OCI-LY7 (cell line): ENCODE measurements around the gene BEST2. TPM values are rescaled to one million over a fixed set of nuclear protein-coding genes. Genes with fewer than 3 reads are reported as not detected.

Experiments
- BruUV-seq: library from RNA; stranded (reverse); fragments of 400-500 nt; replicated peaks from 2 replicates; lab custom pipeline; 2021; lab: Mats Ljungman, UMichigan
- CTCF ChIA-PET: fragments of 300-600 bp; sonication (Branson Sonifier 250); formaldehyde crosslinking; loops from one replicate; lab custom pipeline; 2022; ENCODE audit warnings: antibody characterized with exemption; ENCODE audit not compliant: unreplicated experiment; lab: Charles Lee
- POLR2A ChIA-PET: fragments of 300-600 bp; sonication (Branson Sonifier 250); formaldehyde crosslinking; loops from one replicate; lab custom pipeline; 2022; ENCODE audit warnings: antibody characterized with exemption; lab: Charles Lee
- DNase-seq: peaks from one replicate; pipeline ENCODE4 v3.0.0-alpha.2; 2015; ENCODE audit warnings: low spot score
- H2AFZ ChIP-seq: fragments of 200-600 bp; sonication (generic), shearing (Covaris generic); 2 replicates; pipeline ENCODE4 v1.6.1; 2014; ENCODE audit warnings: mild to moderate bottlenecking, antibody characterized with exemption, low read length, moderate library complexity
- H3K27ac ChIP-seq: fragments of 200-600 bp; sonication (generic); 2 replicates; pipeline ENCODE4 v1.5.1; 2014; ENCODE audit warnings: mixed run types, low read depth, mild to moderate bottlenecking, moderate library complexity, low read length, inconsistent platforms; ENCODE audit not compliant: poor library complexity, severe bottlenecking
- H3K36me3 ChIP-seq: fragments of 200-600 bp; sonication (generic); 2 replicates; pipeline ENCODE4 v1.6.1; 2014; ENCODE audit warnings: mild to moderate bottlenecking, antibody characterized with exemption, low read length, moderate library complexity, mixed read lengths; ENCODE audit not compliant: insufficient read depth
- H3K4me1 ChIP-seq: fragments of 200-600 bp; sonication (generic); 2 replicates; pipeline ENCODE4 v1.5.1; 2014; ENCODE audit warnings: mild to moderate bottlenecking, low read length; ENCODE audit not compliant: insufficient read depth, poor library complexity, severe bottlenecking
- H3K4me2 ChIP-seq: fragments of 200-600 bp; sonication (generic); 2 replicates; pipeline ENCODE4 v1.6.1; 2014; ENCODE audit warnings: mild to moderate bottlenecking, low read length
- H3K4me3 ChIP-seq: fragments of 200-600 bp; sonication (generic); 2 replicates; pipeline ENCODE4 v1.5.1; 2014; ENCODE audit warnings: mild to moderate bottlenecking, low read depth, low read length; ENCODE audit not compliant: poor library complexity, severe bottlenecking
- H3K79me2 ChIP-seq: fragments of 200-600 bp; sonication (generic); 2 replicates; pipeline ENCODE4 v1.6.1; 2016; ENCODE audit warnings: low read depth, mild to moderate bottlenecking, low read length, moderate library complexity, mixed read lengths; ENCODE audit not compliant: insufficient read depth
- H3K9me2 ChIP-seq: fragments of 200-600 bp; sonication (generic); 2 replicates; pipeline ENCODE4 v1.6.1; 2016; ENCODE audit warnings: mild to moderate bottlenecking, low read length, mixed read lengths; ENCODE audit not compliant: insufficient read depth
- H3K9me3 ChIP-seq: fragments of 200-600 bp; sonication (generic); 2 replicates; pipeline ENCODE4 v1.6.1; 2014; ENCODE audit warnings: mild to moderate bottlenecking, mixed run types, low read length, mixed read lengths
- H4K20me1 ChIP-seq: fragments of 200-600 bp; sonication (generic); 2 replicates; pipeline ENCODE4 v1.6.1; 2014; ENCODE audit warnings: mild to moderate bottlenecking, antibody characterized with exemption, low read length, moderate library complexity, mixed read lengths; ENCODE audit not compliant: insufficient read depth
- EZH2phosphoT487 ChIP-seq: fragments of 200-600 bp; sonication (generic); IDR thresholded peaks from 2 replicates; pipeline ENCODE4 v1.6.1; 2018; ENCODE audit warnings: low read depth, borderline replicate concordance, mild to moderate bottlenecking, mixed run types, antibody characterized with exemption, low read length, moderate library complexity, mixed read lengths
- intact Hi-C: fragments of 100-400 bp; cut with micrococcal nuclease; formaldehyde crosslinking; loops from one replicate; pipeline ENCODE4 v1.10.0; 2022; ENCODE audit not compliant: unreplicated experiment
- total RNA-seq, 2 experiments: library from RNA; depleted of rRNA in 1 of 2; stranded (reverse); fragments of >200 nt in 1 of 2; shearing (Covaris generic) in 1 of 2; gene quantifications; 2 replicates each; pipeline ENCODE4 v1.2.3, GENCODE V29; 2014 to 2022
- TF ChIP-seq, protein P1 (sequence below): fragments of 200-600 bp; sonication (generic); conservative IDR thresholded peaks from 2 replicates; pipeline ENCODE4 v1.5.1; 2014; ENCODE audit warnings: mild to moderate bottlenecking, antibody characterized with exemption, low read length, moderate library complexity, mixed read lengths

Gene BEST2
- total RNA-seq, 2 experiments from 2014 or later = not detected

GRCh38 chr19:12778905-12779161 is 27.2 kb downstream of the BEST2 start:
- Histone ChIP-seq H3K4me3 (peak overlapping the region; percentile 69), H3K79me2 (no peaks in the 10 kb centered on the region), H3K4me1 (peaks cover 54% of the 10 kb centered on the region), H3K36me3 (no peaks in the 10 kb centered on the region), H2AFZ (peak overlapping the region; percentile 81; the same call in 1 of the 2 replicates), H3K4me2 (peak overlapping the region; percentile 96), H3K27ac (peak overlapping the region; percentile 56), H3K9me2 (no peaks in the 10 kb centered on the region), H3K9me3 (no peaks in the 10 kb centered on the region), H4K20me1 (no peaks in the 10 kb centered on the region)
- no peak for TF ChIP-seq EZH2phosphoT487
- TF ChIP-seq, protein P1, sequence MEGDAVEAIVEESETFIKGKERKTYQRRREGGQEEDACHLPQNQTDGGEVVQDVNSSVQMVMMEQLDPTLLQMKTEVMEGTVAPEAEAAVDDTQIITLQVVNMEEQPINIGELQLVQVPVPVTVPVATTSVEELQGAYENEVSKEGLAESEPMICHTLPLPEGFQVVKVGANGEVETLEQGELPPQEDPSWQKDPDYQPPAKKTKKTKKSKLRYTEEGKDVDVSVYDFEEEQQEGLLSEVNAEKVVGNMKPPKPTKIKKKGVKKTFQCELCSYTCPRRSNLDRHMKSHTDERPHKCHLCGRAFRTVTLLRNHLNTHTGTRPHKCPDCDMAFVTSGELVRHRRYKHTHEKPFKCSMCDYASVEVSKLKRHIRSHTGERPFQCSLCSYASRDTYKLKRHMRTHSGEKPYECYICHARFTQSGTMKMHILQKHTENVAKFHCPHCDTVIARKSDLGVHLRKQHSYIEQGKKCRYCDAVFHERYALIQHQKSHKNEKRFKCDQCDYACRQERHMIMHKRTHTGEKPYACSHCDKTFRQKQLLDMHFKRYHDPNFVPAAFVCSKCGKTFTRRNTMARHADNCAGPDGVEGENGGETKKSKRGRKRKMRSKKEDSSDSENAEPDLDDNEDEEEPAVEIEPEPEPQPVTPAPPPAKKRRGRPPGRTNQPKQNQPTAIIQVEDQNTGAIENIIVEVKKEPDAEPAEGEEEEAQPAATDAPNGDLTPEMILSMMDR = no peak
- no peak for DNase-seq
- ChIA-PET CTCF (interaction anchor here (1.1 to 2.8 kb wide), 2 partner anchors 14 to 17 kb away, joined by 5 to 20 read pairs; partner anchors contain the start of gene JUNB), POLR2A (interaction anchor here (0.6 kb wide), 1 partner anchor 97 kb away, joined by 3 read pairs; the partner anchor contains the start of gene DHPS)
- intact Hi-C loops = no loop called here
- no TSS peak for BruUV-seq

DNA sequence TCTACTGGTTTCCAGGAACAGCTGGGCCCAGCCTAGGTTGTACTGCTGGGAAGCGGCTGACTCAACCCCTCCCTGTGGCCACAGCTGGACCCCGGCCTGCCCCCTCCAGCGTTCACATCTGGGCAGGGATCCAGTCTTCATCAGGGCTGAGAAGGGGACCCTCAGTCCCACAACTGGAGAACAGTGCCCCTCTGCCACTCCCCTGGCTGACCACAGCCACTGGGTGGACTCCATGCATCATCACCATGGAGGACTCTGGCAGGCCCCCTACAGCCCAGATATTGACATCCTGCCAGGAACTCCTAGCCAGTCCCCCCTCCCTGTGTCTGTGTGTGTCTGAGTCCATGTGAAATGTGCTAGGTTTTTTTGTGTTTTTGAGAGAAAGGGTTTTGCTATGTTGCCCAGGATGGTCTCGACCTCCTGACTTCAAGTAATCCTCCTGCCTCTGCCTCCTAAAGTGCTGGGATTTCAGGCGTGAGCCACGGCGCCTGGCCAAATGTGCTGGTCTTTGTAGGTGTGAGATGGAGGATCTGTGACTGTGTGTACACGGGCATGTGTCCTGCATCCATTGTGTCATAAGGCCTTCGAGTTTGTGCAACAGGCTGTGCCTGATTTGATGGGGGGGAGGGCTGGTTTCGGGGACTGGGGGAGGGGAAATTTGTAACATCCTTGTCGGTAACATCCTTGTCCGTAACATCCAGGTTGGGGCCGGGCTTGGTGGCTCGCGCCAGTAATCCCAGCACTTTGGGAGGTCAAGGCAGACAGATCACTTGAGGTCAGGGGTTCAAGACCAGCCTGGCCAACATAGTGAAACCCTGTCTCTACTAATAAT is 27.8 kb downstream of the BEST2 start:
- TF ChIP-seq, protein P1 = peak; percentile 42
- TF ChIP-seq EZH2phosphoT487 = no peak
- H2AFZ ChIP-seq = peak overlapping the region; percentile 81; the same call in 1 of the 2 replicates
- no TSS peak for BruUV-seq
- H3K9me3 ChIP-seq = no peaks in the 10 kb centered on the region
- peak; percentile 23 for DNase-seq
- ChIA-PET POLR2A (interaction anchor here (0.6 kb wide), 1 partner anchor 98 kb away, joined by 3 read pairs; the partner anchor contains the start of gene DHPS), CTCF (interaction anchor here (2.8 kb wide), 1 partner anchor 13 kb away, joined by 20 read pairs; the partner anchor contains the start of gene JUNB)
- H3K4me3 ChIP-seq = peak overlapping the region; percentile 69
- H3K4me1 ChIP-seq = peaks cover 59% of the 10 kb centered on the region
- H3K79me2 ChIP-seq = no peaks in the 10 kb centered on the region
- no peaks in the 10 kb centered on the region for H3K36me3 ChIP-seq
- H3K9me2 ChIP-seq = no peaks in the 10 kb centered on the region
- H3K4me2 ChIP-seq = peak overlapping the region; percentile 96
- intact Hi-C loops = no loop called here
- peak overlapping the region; percentile 56 for H3K27ac ChIP-seq
- H4K20me1 ChIP-seq = no peaks in the 10 kb centered on the region

- no peaks in the 10 kb centered on the region for H3K9me3 ChIP-seq
- no peaks in the 10 kb centered on the region for H3K36me3 ChIP-seq
- TF ChIP-seq, protein P1 = no peak
- no peak for TF ChIP-seq EZH2phosphoT487
- peak overlapping the region; percentile 63 for H2AFZ ChIP-seq
- peak overlapping the region; percentile 67 for H3K4me2 ChIP-seq
- peaks cover 78% of the 10 kb centered on the region for H3K4me1 ChIP-seq
- H3K27ac ChIP-seq = peak overlapping the region; percentile 22
- no peaks in the 10 kb centered on the region for H3K79me2 ChIP-seq
- intact Hi-C loops = no loop called here
- ChIA-PET POLR2A (interaction anchor here (0.7 to 1.0 kb wide), 3 partner anchors 9 to 106 kb away, joined by 3 to 5 read pairs (median 3); partner anchors contain the start of gene JUNB), CTCF (no interaction called here)
- no peaks in the 10 kb centered on the region for H3K9me2 ChIP-seq
- no peak for DNase-seq
- H3K4me3 ChIP-seq = peak overlapping the region; percentile 62
- no peaks in the 10 kb centered on the region for H4K20me1 ChIP-seq
- no TSS peak for BruUV-seq
These were observed 30.5 kb downstream of the BEST2 start for GRCh38 chr19:12782174-12782423.
